ENCODE results near the gene NEIL3. TPM values are rescaled to one million over a fixed set of nuclear protein-coding genes. Genes with fewer than 3 reads are reported as not detected.

Gene NEIL3
- total RNA-seq, 2 experiments from 2014 or later: 16.6 to 18.7 TPM

- intact Hi-C loops (cut with micrococcal nuclease): no loop called here
- no peaks in the 10 kb centered on the region for H3K9me3 Mint-ChIP-seq
- DNase-seq (no peak), ATAC-seq (no peak)
- H3K36me3 Mint-ChIP-seq (ENCODE audit: low read depth): no peaks in the 10 kb centered on the region
- CTCF ChIA-PET: interaction anchor here (1.0 kb wide), 1 partner anchor 22 kb away, joined by 3 read pairs; no protein-coding TSS in a partner anchor
- H3K4me3 Mint-ChIP-seq: no peak overlapping the region
- H3K4me1 Mint-ChIP-seq (ENCODE audit: low read depth): no peaks in the 10 kb centered on the region
- TF ChIP-seq CTCF (IDR thresholded peaks at IDR 0.05): no peak
- H3K27me3 Mint-ChIP-seq: no peaks in the 10 kb centered on the region
- H3K27ac Mint-ChIP-seq: no peak overlapping the region
- POLR2A ChIA-PET: no interaction called here
These were observed 22.4 kb upstream of the NEIL3 start for GRCh38 chr4:177287255-177287654.

- ChIA-PET CTCF (no interaction called here), POLR2A (no interaction called here)
- no peak for ATAC-seq
- H3K27ac Mint-ChIP-seq: no peak overlapping the region
- no peaks in the 10 kb centered on the region for H3K36me3 Mint-ChIP-seq (ENCODE audit: low read depth)
- DNase-seq: no peak
- no peak overlapping the region for H3K4me3 Mint-ChIP-seq
- no peaks in the 10 kb centered on the region for H3K27me3 Mint-ChIP-seq
- H3K9me3 Mint-ChIP-seq: no peaks in the 10 kb centered on the region
- intact Hi-C loops (cut with micrococcal nuclease): no loop called here
- TF ChIP-seq CTCF (IDR thresholded peaks at IDR 0.05): no peak
- H3K4me1 Mint-ChIP-seq (ENCODE audit: low read depth): no peaks in the 10 kb centered on the region
These were observed 21.3 kb upstream of the NEIL3 start for GRCh38 chr4:177288335-177288734.

- Mint-ChIP-seq H3K9me3 (no peaks in the 10 kb centered on the region), H3K27ac (no peak overlapping the region), H3K27me3 (no peaks in the 10 kb centered on the region), H3K36me3 (ENCODE audit: low read depth) (no peaks in the 10 kb centered on the region), H3K4me1 (ENCODE audit: low read depth) (no peaks in the 10 kb centered on the region), H3K4me3 (no peak overlapping the region)
- intact Hi-C loops (cut with micrococcal nuclease): no loop called here
- DNase-seq (no peak), ATAC-seq (no peak)
- CTCF ChIA-PET: interaction anchor here (0.6 to 2.5 kb wide), 2 partner anchors 13 to 40 kb away, joined by 3 to 10 read pairs; no protein-coding TSS in a partner anchor
- POLR2A ChIA-PET: no interaction called here
- TF ChIP-seq CTCF (IDR thresholded peaks at IDR 0.05): no peak
These were observed 18.9 kb upstream of the NEIL3 start for GRCh38 chr4:177290780-177291179.

GRCh38 chr4:177292171-177292570, 17.5 kb upstream of the NEIL3 start:
- POLR2A ChIA-PET: no interaction called here
- ATAC-seq: no peak
- H3K27me3 Mint-ChIP-seq: no peaks in the 10 kb centered on the region
- H3K4me3 Mint-ChIP-seq: no peak overlapping the region
- no peak for TF ChIP-seq CTCF (IDR thresholded peaks at IDR 0.05)
- no peaks in the 10 kb centered on the region for H3K9me3 Mint-ChIP-seq
- H3K36me3 Mint-ChIP-seq (ENCODE audit: low read depth): no peaks in the 10 kb centered on the region
- intact Hi-C loops (cut with micrococcal nuclease): no loop called here
- CTCF ChIA-PET: interaction anchor here (1.4 to 2.5 kb wide), 2 partner anchors 15 to 42 kb away, joined by 3 to 10 read pairs; no protein-coding TSS in a partner anchor
- DNase-seq: no peak
- H3K4me1 Mint-ChIP-seq (ENCODE audit: low read depth): no peaks in the 10 kb centered on the region
- H3K27ac Mint-ChIP-seq: no peak overlapping the region

GRCh38 chr4:177293208-177294033, 16.3 kb upstream of the NEIL3 start:
- POLR2A ChIA-PET: no interaction called here

More at GRCh38 chr4:177293208-177294033, 16.3 kb upstream of the NEIL3 start:
- peaks cover 3% of the 10 kb centered on the region for H3K36me3 Mint-ChIP-seq (ENCODE audit: low read depth)
- no peaks in the 10 kb centered on the region for H3K4me1 Mint-ChIP-seq (ENCODE audit: low read depth)
- intact Hi-C loops (cut with micrococcal nuclease): no loop called here
- DNase-seq (no peak), ATAC-seq (no peak)
- no peaks in the 10 kb centered on the region for H3K27me3 Mint-ChIP-seq
- CTCF ChIA-PET: interaction anchor here (1.4 to 2.3 kb wide), 2 partner anchors 16 to 43 kb away, joined by 3 to 12 read pairs; no protein-coding TSS in a partner anchor
- H3K9me3 Mint-ChIP-seq: peaks cover 4% of the 10 kb centered on the region
- TF ChIP-seq CTCF (IDR thresholded peaks at IDR 0.05): no peak
- no peak overlapping the region for H3K4me3 Mint-ChIP-seq
- no peak overlapping the region for H3K27ac Mint-ChIP-seq
